ENCODE measurements around the gene CRADD. TPM values are rescaled to one million over a fixed set of nuclear protein-coding genes. Genes with fewer than 3 reads are reported as not detected.

Gene CRADD
- total RNA-seq, 1 donor from 2014 or later: 9.3 TPM

GRCh38 chr12:93895089-93895445 lies 217.9 kb downstream of the CRADD start:
- DNase-seq (ENCODE audit: low read depth in 2 of 2): no peak

- no peak for DNase-seq (ENCODE audit: low read depth in 2 of 2)
Observed at GRCh38 chr12:93896427-93896826, 219.3 kb downstream of the CRADD start.

GRCh38 chr12:93896952-93897351 lies 219.8 kb downstream of the CRADD start:
- DNase-seq (ENCODE audit: low read depth in 2 of 2): no peak

GRCh38 chr12:93901739-93902138 lies 224.6 kb downstream of the CRADD start:
- no peak for DNase-seq (ENCODE audit: low read depth in 2 of 2)

GRCh38 chr12:93902192-93902591 lies 225.0 kb downstream of the CRADD start:
- DNase-seq (ENCODE audit: low read depth in 2 of 2): no peak

GRCh38 chr12:93902736-93903562 lies 225.8 kb downstream of the CRADD start:
- no peak for DNase-seq (ENCODE audit: low read depth in 2 of 2)

GRCh38 chr12:93904124-93904523 lies 226.9 kb downstream of the CRADD start:
- DNase-seq (ENCODE audit: low read depth in 2 of 2): no peak

- no peak for DNase-seq (ENCODE audit: low read depth in 2 of 2)
Observed at GRCh38 chr12:93908264-93908663, 231.1 kb downstream of the CRADD start.

- DNase-seq (ENCODE audit: low read depth in 2 of 2): no peak
Observed at GRCh38 chr12:93908846-93909567, 231.8 kb downstream of the CRADD start.

- no peak for DNase-seq (ENCODE audit: low read depth in 2 of 2)
Observed at GRCh38 chr12:93911396-93911795, 234.2 kb downstream of the CRADD start.

GRCh38 chr12:93912086-93912733 lies 235.0 kb downstream of the CRADD start:
- DNase-seq (ENCODE audit: low read depth in 2 of 2): no peak

GRCh38 chr12:93913845-93914244 lies 236.7 kb downstream of the CRADD start:
- peak in 1 of 2 donors; percentile 59 for DNase-seq (ENCODE audit: low read depth in 2 of 2)

GRCh38 chr12:93914281-93914680 lies 237.1 kb downstream of the CRADD start:
- DNase-seq (ENCODE audit: low read depth in 2 of 2): no peak

GRCh38 chr12:93915411-93915810 lies 238.2 kb downstream of the CRADD start:
- no peak for DNase-seq (ENCODE audit: low read depth in 2 of 2)

- DNase-seq (ENCODE audit: low read depth in 2 of 2): peak in 1 of 2 donors; percentile 11
Observed at GRCh38 chr12:93916402-93916801, 239.2 kb downstream of the CRADD start.

- peak in 1 of 2 donors; percentile 5 for DNase-seq (ENCODE audit: low read depth in 2 of 2)
Observed at GRCh38 chr12:93918262-93918661, 241.1 kb downstream of the CRADD start.

GRCh38 chr12:93918900-93919299 lies 241.7 kb downstream of the CRADD start:
- DNase-seq (ENCODE audit: low read depth in 2 of 2): no peak

GRCh38 chr12:93921521-93921920 lies 244.3 kb downstream of the CRADD start:
- DNase-seq (ENCODE audit: low read depth in 2 of 2): no peak

- DNase-seq (ENCODE audit: low read depth in 2 of 2): no peak
Observed at GRCh38 chr12:93922583-93923006, 245.4 kb downstream of the CRADD start.

GRCh38 chr12:93924367-93924766 lies 247.2 kb downstream of the CRADD start:
- DNase-seq (ENCODE audit: low read depth in 2 of 2): no peak

- DNase-seq (ENCODE audit: low read depth in 2 of 2): no peak
Observed at GRCh38 chr12:93925585-93926205, 248.5 kb downstream of the CRADD start.

GRCh38 chr12:93926237-93926636 lies 249.1 kb downstream of the CRADD start:
- no peak for DNase-seq (ENCODE audit: low read depth in 2 of 2)
